Dedifferentiated amniotic fluid mesenchymal stem cell (primary cell): ENCODE data around the gene LRIT2.

Source experiments
- DNase-seq: peaks from one replicate; pipeline ENCODE4 v3.0.0-alpha.2; 2016; ENCODE audit errors: extremely low spot score

The LRIT2 gene

DNA sequence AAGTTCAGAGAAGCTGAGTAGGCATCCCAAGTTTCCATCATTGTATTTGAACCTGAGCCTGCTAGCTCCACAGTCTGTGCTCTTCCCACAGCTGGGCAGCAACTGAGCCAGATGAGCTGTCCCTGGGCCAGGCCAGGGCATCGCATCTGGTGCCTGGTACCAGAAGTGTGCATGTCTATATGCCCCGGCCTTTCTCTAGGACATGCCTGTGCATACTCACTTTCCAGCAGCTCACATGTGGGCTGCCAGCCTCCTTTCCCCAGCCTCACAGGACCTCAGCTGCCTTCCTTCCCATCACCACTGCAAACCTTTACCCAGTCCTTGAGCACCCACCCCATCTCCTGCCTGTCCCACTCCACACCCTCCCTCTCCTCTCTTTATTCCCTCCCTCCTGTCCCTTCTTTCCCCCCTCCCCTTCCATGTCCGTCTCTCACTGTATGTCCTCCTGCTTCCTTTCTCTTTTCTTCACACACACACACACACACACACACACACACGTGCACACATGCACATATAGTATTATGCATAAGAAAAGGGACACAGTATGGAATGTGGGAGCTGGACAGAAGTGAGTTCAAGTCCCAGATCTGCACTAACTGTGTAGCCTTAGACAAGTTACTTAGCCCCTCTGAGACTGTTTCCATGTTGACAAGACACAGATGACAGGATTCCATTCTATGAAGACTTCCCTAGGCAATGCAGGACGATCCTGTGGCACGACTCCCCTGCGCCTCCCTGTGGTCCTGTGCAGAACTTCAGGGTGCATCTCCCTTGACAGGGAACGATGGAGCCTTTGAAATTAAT, 20.1 kb downstream of the LRIT2 start:
- DNase-seq = no peak

DNA sequence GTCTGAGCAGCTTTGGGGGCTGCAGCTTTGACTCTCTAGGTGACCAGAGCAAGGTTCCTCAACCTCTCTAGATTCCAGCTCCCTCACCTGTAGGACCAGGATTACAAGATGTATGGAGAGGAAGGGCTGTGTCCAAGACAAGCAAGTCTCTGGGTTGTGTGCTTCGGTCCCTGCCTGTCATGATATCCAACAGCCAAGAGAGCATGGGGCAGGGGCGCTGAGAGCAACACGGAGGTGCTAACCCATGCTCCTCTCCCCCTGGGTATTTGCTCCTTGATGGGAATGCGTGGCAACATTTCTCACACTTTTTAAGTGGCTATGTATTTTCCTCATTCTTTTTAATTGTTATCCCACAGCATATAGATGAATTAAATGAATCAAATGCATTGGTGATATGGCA, 20.7 kb downstream of the LRIT2 start:
- no peak for DNase-seq

DNA sequence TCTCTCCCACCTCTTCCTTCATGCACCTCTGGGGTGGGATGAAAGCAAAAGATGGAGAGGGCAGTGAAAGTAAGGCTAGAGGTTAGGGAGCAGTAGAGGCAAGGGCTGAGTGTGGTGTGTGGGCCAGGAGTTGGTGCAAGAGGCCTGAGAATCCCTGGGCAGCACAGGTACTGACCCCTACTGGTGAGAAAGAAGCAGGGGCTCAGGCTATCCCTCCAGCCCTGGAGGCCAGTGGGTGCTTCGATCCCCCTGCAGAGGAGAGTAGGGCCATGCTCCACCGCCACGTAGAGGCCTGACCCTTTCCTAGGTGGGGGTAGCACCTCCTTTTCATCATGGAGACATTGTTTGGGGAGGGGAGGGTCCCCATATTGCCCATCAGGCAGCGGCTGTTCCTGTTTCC, 21.2 kb downstream of the LRIT2 start:
- no peak for DNase-seq

DNA sequence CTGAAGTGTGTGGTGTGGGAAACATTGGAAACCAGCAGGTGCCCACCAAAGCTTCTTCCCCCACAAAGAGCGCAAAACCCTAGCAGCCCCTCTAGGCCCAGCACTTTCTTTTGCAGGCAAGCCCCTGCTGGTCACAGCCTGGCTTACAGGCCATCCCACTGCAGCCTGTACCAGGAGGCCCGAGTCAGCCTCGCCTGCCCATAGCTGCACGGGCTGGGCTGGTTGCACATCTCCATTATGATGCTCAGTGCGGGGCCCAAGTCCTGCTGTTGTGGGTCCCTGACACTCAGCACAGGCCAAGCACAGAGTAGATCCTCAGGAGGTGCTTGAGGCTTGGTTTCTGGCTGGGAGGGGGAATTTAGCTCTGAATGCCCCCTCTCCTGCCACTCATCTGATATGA, 23.0 kb downstream of the LRIT2 start:
- DNase-seq = no peak

DNA sequence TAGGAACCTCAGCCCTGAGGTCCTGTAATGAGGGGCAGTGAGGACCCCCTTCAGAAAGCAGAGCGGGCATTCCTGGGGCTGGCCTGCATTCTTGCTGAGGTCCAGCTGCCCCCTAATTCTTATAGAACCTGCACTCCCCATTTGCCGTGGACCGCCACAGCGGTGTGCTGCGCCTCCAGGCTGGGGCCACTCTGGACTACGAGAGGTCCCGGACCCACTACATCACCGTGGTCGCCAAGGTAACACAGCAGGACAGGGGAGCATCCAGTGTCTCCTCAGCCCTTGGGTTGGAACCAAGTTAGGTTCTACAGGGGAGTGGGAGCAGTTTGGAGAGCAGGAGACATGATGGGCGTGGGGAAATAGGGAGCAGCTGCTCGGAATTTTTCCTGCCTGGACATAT, 23.7 kb downstream of the LRIT2 start:
- no peak for DNase-seq

DNA sequence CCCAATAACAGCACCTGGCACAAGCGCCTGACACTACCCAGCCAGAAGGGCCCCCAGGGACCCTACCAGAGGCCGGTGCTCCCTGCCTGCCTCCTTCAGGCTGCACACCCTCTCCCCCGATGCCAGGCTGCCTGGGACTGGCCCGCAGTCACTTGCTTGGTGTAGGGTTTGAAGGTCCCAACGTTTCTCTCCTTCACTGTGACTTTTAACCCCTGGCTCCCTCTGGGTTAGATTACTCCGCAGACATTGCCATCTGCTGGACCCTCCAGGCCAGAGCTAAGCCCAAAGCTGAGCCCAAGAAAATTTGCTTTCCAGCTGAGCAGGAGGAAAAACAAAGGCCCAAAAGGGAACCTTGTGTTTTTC, 24.1 kb downstream of the LRIT2 start:
- DNase-seq = no peak

DNA sequence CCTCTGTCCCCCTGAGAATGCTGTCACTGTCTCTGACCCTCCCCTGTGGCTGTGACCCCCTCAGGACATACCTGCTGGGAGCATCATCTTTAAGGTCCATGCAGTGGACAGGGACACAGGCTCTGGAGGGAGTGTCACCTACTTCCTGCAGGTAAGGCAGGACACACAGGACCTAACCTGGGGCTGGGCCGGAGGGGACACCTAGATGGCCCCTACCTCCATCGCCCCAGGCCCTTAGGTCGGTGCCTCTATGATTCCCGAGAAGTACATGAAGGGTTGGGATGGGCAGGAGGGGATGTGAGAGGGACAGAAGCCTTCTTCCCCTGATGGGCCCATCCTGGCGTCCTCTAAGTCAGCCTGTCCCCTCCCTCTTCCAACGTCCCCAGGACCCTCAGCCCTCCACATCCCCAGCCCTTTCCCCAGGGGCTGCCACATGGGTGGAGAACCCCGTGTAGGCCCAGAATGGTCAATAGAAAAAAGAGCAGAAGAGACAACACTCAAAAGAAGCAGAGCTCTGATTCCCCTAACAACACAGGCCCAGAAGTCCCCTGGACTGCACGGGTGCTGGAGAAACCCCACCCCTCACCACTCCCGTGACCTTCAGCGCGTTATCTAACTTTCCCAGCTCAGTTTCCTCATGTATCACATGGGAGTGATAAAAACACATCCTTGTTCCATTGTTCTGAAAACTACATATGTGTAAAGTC, 24.7 kb downstream of the LRIT2 start:
- DNase-seq = no peak

DNA sequence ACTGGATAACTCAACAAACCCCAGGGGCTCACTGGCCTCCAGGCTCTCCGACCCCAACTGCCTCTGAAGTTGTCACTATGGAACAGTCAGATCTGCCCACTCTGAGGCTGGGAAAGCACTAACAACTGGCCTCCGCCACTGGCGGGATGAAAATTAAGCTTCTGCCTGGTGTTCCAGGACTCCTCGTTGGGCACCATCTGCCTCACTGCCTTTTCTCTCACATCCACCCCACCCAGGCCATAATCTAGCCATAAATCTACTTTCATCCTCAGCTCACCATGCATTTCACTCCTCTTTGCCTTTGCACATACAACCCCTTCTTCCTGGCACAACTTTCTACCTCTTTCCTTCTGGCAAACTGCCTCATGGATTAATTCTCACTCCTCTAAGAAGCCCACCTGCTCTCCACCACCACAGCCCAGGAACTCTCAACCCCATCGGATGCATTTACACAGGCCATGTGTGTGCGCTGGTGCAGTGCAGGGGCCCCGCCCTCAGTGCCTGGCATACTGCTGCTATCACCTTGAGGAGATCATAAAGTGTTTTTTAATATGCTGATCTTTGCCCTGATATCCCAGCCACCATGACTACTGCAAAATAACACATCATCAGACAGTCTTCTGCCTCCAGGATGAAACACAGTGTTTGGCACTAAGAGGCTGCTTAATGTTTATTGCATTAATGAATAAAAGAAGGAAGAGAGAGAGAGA, 27.0 kb downstream of the LRIT2 start:
- DNase-seq = no peak

DNA sequence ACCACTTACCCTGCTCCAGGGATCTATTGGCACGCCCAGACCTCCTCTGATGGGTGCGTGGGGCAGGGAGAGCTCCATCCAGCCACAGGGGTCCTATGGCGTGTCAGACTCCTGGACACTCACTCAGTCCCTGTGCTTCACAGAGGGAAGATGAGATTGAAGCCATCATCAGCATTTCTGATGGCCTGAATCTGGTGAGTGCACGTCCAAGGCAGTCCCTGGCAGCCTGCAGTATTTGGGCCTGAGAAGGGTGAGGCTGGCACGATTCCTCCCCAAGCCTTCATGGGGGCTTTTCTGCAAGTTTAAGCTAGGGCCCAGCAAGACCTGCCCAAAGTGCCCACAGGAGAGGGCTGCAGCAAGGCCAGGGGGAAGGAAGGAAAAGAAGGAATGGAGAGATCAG, 27.7 kb downstream of the LRIT2 start:
- no peak for DNase-seq

DNA sequence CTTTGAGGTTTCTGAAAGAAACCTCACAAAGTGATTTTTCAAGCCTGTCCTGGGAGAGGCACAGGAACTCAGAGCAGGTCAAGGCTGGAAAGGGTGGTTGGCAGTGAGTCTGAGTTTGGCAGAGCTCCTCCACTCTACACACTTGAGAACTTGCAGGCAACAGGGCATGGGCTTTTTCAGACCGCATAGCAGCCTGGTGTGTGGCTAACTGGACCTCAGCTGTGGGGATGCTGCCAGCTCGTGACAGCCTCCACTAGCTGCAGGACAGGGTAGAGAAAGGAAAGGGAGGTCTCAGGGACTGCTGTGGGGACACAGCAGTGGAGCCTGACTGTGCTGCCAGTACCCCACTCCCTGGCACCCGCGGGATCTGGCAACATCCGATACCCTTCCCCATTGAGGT, 28.4 kb downstream of the LRIT2 start:
- no peak for DNase-seq

DNA sequence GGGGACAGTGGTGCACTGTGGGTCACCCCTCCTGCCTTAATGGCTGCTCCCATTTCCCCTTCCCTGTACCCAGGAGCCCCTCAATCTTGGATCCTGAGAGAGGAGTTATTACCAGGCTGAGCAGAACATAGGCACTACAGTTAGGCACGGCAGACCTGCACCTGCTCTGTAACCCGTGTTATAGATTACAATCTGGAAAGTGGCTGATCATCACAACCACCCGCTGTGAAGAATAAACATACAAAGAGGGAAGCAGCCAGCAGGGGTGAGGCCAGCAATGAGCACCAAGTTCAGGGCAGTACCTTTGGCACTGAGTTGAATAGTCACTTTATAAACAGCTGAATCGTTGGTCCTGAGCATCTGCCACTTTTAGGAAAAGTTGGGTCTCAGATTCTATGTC, 29.3 kb downstream of the LRIT2 start:
- DNase-seq = no peak

DNA sequence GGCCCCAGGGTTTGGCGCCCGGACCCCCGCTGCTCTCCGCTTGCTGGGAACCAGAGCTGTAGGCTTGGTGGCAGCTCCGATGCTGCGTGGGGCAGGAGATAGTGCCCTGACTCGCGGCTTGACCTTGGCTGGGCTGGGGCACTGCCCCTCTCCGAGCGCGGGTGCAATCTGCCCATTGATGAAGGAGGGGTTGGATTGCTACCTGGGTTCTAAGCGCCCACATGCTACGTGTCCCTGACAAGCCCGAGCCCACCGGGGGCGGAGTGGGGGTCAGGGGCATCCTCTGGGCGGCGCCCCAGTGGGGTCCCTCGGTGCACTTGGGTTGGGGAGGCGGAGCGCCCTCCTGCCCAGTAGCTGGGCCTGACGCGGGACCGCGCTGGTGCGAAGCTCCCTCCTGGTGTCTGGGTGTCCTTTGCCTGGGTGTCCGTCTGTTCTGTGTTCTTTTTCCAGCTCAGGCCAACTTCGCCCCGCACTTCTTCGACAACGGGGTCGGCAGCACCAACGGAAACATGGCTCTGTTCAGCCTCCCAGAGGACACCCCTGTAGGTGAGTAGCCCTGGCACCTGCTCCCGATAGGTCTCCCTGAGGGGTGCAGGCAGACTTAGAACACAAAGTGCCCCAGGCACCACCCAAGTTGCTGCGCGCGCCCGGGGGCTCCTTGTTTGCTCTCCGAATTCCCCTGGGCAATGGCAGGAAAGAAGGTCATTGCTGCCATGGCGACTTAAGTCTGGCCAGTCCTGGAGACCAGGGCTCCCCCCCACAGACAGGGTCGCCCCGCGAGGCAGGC, 30.1 kb downstream of the LRIT2 start:
- DNase-seq = no peak

DNA sequence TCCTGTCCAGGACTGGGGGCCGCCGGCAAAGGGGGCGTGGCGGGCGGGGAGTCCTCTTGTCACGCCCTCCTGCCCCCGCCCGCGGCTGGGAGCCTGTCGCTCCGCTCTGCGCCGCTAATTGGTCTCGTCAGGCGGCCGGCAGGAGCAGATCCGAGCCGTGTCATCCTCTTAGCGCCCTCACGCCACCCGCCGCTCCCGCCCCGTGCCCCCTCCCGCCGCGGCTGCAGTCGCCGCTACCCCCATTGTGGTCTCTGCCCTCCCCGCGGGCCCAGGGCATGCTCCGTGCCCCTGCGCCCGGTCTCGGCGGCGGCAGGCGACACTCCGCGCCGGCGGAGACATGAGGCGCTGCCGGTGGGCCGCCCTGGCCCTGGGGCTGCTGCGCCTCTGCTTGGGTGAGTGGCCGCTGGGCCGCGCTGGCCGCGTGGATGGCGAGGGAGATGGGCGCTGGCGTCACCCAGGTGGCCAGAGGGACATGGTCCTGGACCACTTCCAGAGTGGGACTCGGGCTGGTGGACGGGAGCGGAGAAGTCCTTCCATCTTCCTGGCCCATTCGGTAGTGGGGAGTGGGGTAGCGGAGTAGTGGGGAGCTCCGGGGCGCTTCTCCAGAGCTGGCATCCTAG, 30.8 kb downstream of the LRIT2 start, which contains the start of gene CDHR1:
TSS of gene CDHR1 (plus strand) at position 114 of the 620 bp plus-strand sequence. CDS start at position 338, 224 bp downstream.
- no peak for DNase-seq

DNA sequence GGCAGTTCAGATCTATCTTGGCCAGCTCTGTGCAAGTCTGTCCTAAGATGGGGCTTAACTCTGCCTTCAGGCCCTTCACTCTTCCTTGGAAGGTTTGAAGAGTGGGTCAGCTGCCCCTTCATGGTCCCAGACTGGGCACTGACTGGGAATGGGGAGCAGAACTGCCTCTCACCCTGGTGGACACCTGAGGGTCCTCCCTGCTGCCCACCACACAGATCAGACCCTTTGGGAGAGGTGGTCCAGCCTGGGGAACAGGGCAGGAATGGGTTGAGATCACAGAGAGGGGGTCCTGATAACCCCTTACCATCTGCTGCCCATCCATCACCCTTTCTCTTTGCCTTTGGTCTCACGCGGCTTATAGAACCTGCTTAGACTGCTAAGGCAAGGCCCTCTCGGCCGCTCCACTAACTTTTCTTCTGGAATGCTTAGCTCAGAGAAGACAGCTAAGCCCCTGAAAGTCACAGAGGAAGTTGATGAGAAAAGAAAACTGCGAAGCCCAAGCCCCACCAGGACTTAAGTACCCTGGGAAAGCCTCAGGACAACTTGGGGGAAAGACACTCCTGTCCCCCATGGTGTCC, 31.4 kb downstream of the LRIT2 start:
- no peak for DNase-seq

DNA sequence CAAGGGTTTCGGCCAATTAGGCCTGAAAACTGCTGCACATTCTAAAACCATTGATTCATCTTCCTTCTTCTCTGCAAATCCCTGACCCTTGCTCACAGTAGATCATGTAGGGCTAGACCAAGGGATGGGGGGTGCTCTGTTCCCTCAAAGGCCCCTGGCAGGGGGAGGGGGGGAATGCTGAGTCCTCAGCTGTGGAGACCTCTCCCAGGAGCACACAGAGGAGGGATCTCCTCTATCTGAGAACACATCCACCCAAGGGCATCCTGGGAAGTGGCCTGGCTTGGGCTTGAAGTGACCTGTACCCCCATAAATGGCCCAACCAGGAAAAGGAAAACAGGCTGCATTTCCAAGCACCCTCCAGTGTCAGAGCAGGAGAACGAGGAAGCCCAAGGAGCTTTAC, 32.0 kb downstream of the LRIT2 start:
- no peak for DNase-seq

DNA sequence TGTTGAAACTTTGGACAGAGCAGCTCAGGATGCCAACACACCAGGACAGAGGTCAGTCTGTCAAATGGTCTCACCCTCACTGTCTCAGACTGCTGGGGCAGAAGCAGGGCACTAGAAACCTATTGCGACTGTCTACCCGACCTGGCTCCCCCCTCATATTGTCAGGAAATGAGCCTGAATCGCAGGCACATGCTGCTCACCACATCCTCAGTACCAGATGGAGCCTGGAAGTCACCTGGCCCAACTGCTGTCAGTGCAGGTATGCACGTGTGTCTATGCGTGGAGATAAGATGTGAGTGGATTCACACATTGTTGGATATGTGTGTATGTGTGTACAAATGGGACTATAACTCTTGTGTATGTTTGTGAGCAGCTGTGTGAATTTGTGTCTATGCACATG, 34.2 kb downstream of the LRIT2 start:
- DNase-seq = no peak

DNA sequence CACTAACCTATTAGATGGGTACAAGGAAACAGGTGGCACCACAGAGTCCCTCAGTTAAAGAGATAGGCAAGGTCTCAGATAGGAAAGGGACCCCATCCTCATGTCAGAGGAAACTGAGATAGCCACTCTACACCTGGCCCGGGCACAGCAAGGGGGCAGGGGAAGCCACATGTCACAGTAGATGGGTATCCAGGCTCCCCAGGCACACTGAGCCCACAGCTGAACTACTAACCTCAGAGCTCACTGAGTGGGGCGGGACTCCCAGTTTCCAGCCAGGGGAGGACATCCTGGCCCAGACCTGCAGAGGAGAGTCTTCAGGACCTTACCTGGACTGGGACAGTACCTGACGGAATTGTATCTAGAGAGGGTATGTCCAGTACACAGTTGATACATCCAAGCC, 34.7 kb downstream of the LRIT2 start:
- no peak for DNase-seq

DNA sequence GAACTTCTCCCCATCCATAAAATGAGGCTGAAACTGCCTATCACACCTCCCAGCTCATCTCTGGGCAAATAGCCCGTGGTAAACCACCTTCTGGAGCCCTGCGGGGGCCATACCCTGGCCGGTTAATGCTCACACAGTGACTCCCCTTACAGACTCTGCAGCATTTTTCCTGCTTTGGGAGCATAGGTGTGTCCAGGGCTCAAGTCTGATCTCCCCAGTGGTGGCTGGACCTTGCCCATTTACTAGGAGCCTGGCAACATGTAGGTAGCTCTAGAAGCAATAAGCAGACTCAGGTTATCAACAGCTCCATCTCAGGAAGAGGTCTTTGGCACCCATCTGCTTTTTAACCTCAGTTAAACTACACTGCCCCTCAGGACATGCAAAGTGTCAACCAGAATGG, 36.5 kb downstream of the LRIT2 start:
- no peak for DNase-seq

DNA sequence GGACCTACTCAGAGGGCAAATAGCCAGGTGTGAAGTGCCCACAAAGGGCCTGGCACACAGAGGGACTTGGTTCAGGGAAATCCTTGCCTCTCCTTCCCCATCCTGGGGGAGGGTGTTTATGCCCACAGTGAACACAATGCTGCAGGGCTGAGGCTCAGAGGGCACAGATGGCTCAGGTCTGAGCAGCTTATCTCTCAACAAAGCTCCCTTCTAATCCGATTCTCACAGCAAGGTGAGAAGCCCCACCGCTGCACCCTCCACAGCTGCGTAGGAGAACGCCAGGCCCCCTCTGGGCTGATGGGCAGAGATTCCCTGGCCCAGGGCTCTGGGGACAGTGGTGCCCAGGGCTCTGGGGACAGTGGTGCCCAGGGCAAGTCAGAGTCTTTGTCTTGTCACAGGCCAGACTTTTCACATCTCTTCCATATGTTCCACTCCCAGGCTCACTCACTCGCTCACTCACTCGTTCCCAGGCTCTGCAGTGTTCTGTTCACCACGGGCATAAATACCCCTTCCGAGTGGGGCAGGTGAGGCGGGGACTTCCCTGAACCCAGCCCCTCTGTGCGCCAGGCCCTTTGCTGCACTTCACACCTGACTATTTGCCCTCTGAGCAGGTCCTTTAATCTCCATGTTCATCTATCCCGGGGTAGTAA, 39.7 kb downstream of the LRIT2 start:
- DNase-seq = no peak

DNA sequence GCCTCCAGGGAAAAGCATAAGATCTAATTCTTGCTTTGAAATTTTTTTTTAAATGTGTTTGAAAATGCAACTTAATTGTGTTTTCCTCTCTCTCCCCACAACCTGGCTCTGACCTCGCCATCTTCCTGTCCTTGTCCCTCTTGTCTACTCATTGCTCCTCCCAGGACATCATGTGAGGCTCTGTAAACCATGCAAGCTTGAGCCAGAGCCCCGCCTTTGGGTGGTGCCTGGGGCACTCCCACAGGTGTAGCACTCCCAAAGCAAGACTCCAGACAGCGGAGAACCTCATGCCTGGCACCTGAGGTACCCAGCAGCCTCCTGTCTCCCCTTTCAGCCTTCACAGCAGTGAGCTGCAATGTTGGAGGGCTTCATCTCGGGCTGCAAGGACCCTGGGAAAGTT, 40.8 kb downstream of the LRIT2 start:
- DNase-seq = no peak

DNA sequence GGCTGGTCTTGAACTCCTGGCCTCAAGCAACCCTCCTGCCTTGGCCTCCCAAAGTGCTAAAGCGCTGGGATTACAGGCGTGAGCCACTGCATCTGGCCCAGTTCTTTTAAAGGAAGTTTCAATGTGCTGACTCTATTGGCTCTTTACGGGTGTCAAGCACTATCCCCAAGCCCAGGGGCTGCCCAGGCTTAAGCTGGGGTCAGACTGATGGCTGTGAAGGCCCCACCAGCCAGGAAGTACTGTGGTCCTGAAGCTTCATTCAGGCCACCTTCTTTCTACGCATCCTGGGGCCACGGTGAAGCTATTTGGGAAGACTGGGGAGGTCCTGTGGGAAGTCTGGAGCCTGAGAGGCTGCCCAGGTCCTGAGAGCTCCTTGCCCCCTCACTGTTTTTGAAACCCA, 43.7 kb downstream of the LRIT2 start:
- no peak for DNase-seq
